HG03432 (cell line): ENCODE measurements around the gene SH2D1A.
A peak's percentile ranks its signal among the peaks of the same experiment; 100 is the strongest.
"Not testable (repeated sequence)": the region's sequence is repeated elsewhere in the genome, so short reads cannot be mapped to it uniquely, and the experiment has no call there.

Source experiments
- ATAC-seq: cut with Tn5 transposase; IDR thresholded peaks from one replicate; pipeline ENCODE4 v1.9.1; 2021; ENCODE audit warnings: mild to moderate bottlenecking, moderate library complexity; ENCODE audit not compliant: unreplicated experiment

SH2D1A gene

GRCh38 chrX:124346117-124346876 lies at the start of gene SH2D1A:
SH2D1A (plus strand) TSS chrX:124346563; CDS start chrX:124346643, 80 bp downstream.
- no peak for ATAC-seq

GRCh38 chrX:124299323-124299722 lies 47.0 kb upstream of the SH2D1A start:
- not testable (repeated sequence) for ATAC-seq

- ATAC-seq, result no peak
Measured at GRCh38 chrX:124300405-124300804, 46.0 kb upstream of the SH2D1A start.

GRCh38 chrX:124307253-124307907 lies 39.0 kb upstream of the SH2D1A start:
- ATAC-seq, result no peak

- ATAC-seq, result peak; percentile 61
Measured at GRCh38 chrX:124325732-124326131, 20.6 kb upstream of the SH2D1A start.

- ATAC-seq, result no peak
Measured at GRCh38 chrX:124328765-124329164, 17.6 kb upstream of the SH2D1A start.

GRCh38 chrX:124332481-124333424 lies 13.6 kb upstream of the SH2D1A start, which contains the start of gene TEX13D:
TEX13D (plus strand) TSS chrX:124332660; CDS start chrX:124332918, 258 bp downstream.
- ATAC-seq, result no peak

- peak; percentile 67 for ATAC-seq
Measured at GRCh38 chrX:124333862-124334261, 12.5 kb upstream of the SH2D1A start.

GRCh38 chrX:124334555-124334954 lies 11.8 kb upstream of the SH2D1A start:
- ATAC-seq, result not testable (repeated sequence)

- ATAC-seq, result no peak
Measured at GRCh38 chrX:124335598-124335997, 10.8 kb upstream of the SH2D1A start.

- no peak for ATAC-seq
Measured at GRCh38 chrX:124337916-124338315, 8.4 kb upstream of the SH2D1A start.

GRCh38 chrX:124338733-124339514 lies 7.4 kb upstream of the SH2D1A start:
- no peak for ATAC-seq

- no peak for ATAC-seq
Measured at GRCh38 chrX:124341396-124342132, 4.8 kb upstream of the SH2D1A start.

GRCh38 chrX:124342174-124342867 lies 4.0 kb upstream of the SH2D1A start:
- no peak for ATAC-seq

- no peak for ATAC-seq
Measured at GRCh38 chrX:124343016-124343415, 3.3 kb upstream of the SH2D1A start.

- ATAC-seq, result no peak
Measured at GRCh38 chrX:124344246-124344645, 2.1 kb upstream of the SH2D1A start.

- no peak for ATAC-seq
Measured at GRCh38 chrX:124346877-124347241, 496 bp downstream of the SH2D1A start.

- no peak for ATAC-seq
Measured at GRCh38 chrX:124347242-124347641, 879 bp downstream of the SH2D1A start.

- no peak for ATAC-seq
Measured at GRCh38 chrX:124348182-124348581, 1.8 kb downstream of the SH2D1A start.
